Measurements from ENCODE around the gene BEX3.

Gene BEX3

DNA sequence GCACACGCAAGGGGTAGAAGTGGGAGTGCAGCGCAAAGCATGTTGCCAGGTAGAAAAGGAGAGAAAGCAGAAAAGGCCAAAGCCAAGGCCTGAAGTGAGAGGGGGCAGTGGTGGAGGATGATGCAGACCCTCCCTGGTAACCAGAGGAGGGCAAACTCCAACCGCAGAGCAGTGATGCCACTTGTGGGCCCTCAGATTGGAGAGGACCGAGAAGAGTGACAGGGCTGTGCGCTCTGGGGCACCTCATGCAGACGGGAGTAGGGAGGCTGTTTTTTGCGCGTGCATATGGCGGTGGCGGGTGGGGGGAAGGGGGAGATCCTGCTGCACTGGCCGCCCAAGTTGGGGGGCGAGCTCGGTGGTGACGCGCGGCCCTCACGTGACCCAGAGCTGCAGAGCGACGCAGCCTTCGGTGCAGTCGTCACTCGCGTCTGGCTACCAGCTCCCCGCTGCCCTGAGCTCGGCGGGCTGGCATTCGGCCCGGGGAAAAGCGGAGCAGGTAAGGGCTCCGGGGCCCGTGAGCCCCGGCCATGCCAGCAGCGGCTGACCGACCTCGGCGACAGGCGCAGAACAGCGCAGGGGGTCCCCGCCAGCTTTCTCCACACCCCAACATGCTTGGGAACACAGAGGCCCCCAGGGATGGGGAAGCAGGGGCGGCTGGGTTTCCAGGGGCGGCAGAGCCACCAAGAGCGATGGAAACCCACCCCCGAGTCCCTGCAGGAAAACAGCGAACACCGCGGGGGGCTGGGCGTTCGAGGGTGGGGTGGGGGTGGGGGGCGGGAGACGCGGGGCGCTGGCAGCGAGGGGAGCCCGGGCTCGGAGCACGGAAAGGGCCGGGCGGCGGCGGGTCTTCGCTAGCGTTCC lies at the start of gene BEX3:
Gene BEX3 (plus strand): TSS at position 421 of the 861 bp plus-strand sequence. CDS start 984 bp downstream, outside the sequence.
- H3K4me3 ChIP-seq (replicated peaks; ENCODE audit: low read depth, low read length) = peak within 1 kb of the TSS; percentile 65
- TF ChIP-seq, protein P1, sequence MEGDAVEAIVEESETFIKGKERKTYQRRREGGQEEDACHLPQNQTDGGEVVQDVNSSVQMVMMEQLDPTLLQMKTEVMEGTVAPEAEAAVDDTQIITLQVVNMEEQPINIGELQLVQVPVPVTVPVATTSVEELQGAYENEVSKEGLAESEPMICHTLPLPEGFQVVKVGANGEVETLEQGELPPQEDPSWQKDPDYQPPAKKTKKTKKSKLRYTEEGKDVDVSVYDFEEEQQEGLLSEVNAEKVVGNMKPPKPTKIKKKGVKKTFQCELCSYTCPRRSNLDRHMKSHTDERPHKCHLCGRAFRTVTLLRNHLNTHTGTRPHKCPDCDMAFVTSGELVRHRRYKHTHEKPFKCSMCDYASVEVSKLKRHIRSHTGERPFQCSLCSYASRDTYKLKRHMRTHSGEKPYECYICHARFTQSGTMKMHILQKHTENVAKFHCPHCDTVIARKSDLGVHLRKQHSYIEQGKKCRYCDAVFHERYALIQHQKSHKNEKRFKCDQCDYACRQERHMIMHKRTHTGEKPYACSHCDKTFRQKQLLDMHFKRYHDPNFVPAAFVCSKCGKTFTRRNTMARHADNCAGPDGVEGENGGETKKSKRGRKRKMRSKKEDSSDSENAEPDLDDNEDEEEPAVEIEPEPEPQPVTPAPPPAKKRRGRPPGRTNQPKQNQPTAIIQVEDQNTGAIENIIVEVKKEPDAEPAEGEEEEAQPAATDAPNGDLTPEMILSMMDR (IDR thresholded peaks at IDR 0.05; ENCODE audit: low read depth, low read length, missing control alignments) = no peak
- DNase-seq (ENCODE audit: extremely low read depth, low read depth) = no peak

DNA sequence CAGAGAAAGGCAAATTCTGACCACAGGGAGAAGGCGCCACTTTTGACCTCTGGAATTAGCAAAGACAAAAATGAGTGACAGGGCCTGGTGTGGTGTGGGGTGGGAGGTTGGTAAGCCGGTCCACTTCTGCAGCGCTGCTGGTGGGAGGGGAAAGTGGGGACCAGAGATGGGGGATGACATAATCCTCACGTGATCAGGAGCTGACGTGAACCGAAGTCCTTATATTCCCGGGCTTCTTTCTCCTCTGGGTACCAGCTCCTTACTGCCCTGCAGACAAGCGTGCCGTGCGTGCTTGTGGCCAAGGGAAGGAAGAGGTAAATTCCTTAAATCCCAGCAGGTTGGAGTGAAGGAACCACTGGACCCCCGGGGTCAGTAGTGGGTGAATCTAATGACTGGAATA lies 46.3 kb upstream of the BEX3 start, which contains the start of gene TCEAL7:
Gene TCEAL7 (plus strand): TSS at position 249 of the 400 bp plus-strand sequence. CDS start 1,165 bp downstream, outside the sequence.
- peak within 1 kb of the TSS; percentile 31 for H3K4me3 ChIP-seq (replicated peaks; ENCODE audit: low read depth, low read length)
- TF ChIP-seq, protein P1 (IDR thresholded peaks at IDR 0.05; ENCODE audit: low read depth, low read length, missing control alignments) = no peak
- no peak for DNase-seq (ENCODE audit: extremely low read depth, low read depth)

DNA sequence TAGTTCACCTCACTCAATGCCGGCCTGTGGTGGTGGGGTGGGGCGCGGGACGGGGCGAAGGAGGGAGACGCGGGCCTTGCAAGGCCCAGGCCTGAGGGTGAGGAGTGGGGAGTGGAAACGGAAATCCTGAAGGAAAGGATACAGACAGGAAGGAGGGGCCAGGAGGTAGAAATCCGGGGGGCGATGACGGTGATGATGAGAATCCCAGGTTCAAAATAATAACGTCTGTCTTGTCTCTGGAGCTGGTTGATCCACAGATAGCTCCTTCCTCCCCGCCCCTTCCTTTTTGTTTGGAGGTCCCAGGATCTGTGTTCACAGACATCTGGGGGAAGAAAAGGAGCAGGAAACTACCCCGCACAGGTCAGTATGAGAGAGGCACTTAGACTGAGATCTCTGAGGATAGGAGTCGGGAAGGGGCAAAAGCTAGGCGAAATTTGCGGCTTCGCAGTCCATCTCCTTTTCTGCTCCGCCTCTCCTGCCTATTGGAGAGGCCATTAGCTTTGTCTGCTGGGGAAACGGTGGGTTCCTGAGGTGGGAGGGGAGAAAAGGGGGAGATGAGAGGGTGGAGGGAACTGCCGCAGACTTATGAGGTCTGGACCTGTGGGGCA lies 45.6 kb upstream of the BEX3 start:
- peak overlapping the region; percentile 31 for H3K4me3 ChIP-seq (replicated peaks; ENCODE audit: low read depth, low read length)
- TF ChIP-seq, protein P1 (IDR thresholded peaks at IDR 0.05; ENCODE audit: low read depth, low read length, missing control alignments) = no peak
- DNase-seq (ENCODE audit: extremely low read depth, low read depth) = no peak

DNA sequence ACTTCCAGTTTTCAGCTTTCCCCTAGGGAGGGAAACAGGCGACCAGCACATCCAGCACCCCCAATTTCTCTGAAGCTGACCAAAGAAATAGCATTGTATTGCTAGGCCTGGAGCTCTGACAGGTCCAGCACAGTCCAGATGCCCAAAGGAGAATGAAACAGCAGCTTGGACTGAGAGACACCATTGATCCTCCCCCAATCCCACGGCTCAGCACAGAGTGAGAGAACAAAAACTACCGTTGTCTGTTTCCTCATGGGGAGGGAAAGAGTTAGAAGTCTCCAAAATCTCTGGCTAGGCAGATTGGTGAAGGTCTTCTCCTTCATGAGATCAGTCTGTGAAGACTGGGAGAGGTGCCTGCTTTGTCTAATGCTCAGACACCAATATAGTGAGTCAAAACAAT lies 37.7 kb upstream of the BEX3 start:
- no peak for DNase-seq (ENCODE audit: extremely low read depth, low read depth)
- no peak overlapping the region for H3K4me3 ChIP-seq (replicated peaks; ENCODE audit: low read depth, low read length)
- TF ChIP-seq, protein P1 (IDR thresholded peaks at IDR 0.05; ENCODE audit: low read depth, low read length, missing control alignments) = no peak

DNA sequence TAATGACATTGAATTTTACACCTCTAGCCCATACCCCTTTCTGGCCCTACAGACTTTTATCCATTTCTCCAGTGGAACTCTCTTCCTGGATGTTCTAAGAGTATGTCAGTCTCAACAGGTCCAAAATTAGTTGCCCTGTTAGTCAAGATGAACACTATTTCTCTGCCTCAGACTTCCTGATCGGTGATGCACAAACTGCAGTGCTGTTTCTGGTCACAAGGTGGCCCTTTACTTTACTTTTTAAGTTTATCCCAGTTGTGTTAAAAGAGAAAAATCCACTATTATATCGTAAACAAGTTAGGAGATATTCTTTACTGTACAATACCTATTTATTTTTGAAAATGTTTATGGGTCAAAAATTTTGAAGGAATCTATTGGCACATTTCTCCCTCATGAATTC lies 33.2 kb upstream of the BEX3 start:
- TF ChIP-seq, protein P1 (IDR thresholded peaks at IDR 0.05; ENCODE audit: low read depth, low read length, missing control alignments) = peak; percentile 61
- no peak overlapping the region for H3K4me3 ChIP-seq (replicated peaks; ENCODE audit: low read depth, low read length)
- DNase-seq (ENCODE audit: extremely low read depth, low read depth) = no peak

DNA sequence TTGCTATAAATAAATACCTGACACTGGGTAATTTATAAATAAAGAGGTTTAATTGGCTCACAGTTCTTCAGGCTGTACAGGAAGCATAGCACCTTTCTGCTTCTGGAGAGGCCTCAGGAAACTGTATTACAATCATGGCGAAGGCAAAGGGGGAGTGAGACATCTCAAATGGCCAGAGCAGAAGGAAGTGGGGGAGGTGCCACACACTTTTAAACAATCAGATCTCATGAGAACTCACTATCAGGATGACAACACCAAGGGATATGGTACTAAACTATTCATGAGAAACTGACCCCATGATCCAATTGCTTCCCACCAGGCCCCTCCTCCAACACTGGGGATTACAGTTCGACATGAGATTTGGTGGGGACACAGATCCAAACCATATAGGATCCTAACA lies 31.7 kb upstream of the BEX3 start:
- no peak overlapping the region for H3K4me3 ChIP-seq (replicated peaks; ENCODE audit: low read depth, low read length)
- DNase-seq (ENCODE audit: extremely low read depth, low read depth) = no peak
- TF ChIP-seq, protein P1 (IDR thresholded peaks at IDR 0.05; ENCODE audit: low read depth, low read length, missing control alignments) = no peak

All from HFF-Myc (cell line).